ENCODE results near the gene MEF2D. TPM values are rescaled to one million over a fixed set of nuclear protein-coding genes. Genes with fewer than 3 reads are reported as not detected.

The MEF2D gene
- total RNA-seq, result 4.2 and 4.3 TPM in 2 replicates

GRCh38 chr1:156500543-156500792 is at the start of gene MEF2D:
MEF2D (minus strand) TSS chr1:156500775; CDS start chr1:156483292, 17,483 bp downstream.

Other genes starting within 250 kb of the MEF2D start
- 29.2 and 34.9 TPM in 2 replicates for gene SMG5, start 217.9 kb downstream of the MEF2D start, total RNA-seq
- gene TMEM79, start 216.4 kb downstream of the MEF2D start, total RNA-seq, result 1.3 and 2.2 TPM in 2 replicates
- gene GLMP, start 205.1 kb downstream of the MEF2D start, total RNA-seq, result 72.1 and 81.4 TPM in 2 replicates
- 0.28 TPM in 1 of 2 replicates, not detected in the other for gene VHLL, start 201.5 kb downstream of the MEF2D start, total RNA-seq
- gene CCT3, start 162.5 kb downstream of the MEF2D start, total RNA-seq, result 323 and 340 TPM in 2 replicates
- gene TSACC, start 162.2 kb downstream of the MEF2D start, total RNA-seq, result not detected in 2 replicates
- not detected in 2 replicates for gene RHBG, start 131.6 kb downstream of the MEF2D start, total RNA-seq
- gene IQGAP3, start 71.8 kb upstream of the MEF2D start, total RNA-seq, result 2.3 and 2.5 TPM in 2 replicates
- gene TTC24, start 78.9 kb upstream of the MEF2D start, total RNA-seq, result not detected in 2 replicates
- 67.7 and 70.2 TPM in 2 replicates for gene NAXE, start 91.0 kb upstream of the MEF2D start, total RNA-seq
- gene GPATCH4, start 100.7 kb upstream of the MEF2D start, total RNA-seq, result 7.8 and 9.4 TPM in 2 replicates
- not detected in 2 replicates for gene HAPLN2, start 118.6 kb upstream of the MEF2D start, total RNA-seq
- gene BCAN, start 141.3 kb upstream of the MEF2D start, total RNA-seq, result not detected in 2 replicates
- gene NES, start 176.6 kb upstream of the MEF2D start, total RNA-seq, result 6.1 and 6.7 TPM in 2 replicates
- 17.5 and 37.3 TPM in 2 replicates for gene CRABP2, start 204.8 kb upstream of the MEF2D start, total RNA-seq
- 8.1 and 14.3 TPM in 2 replicates for gene METTL25B, start 227.7 kb upstream of the MEF2D start, total RNA-seq
- gene ISG20L2, start 228.0 kb upstream of the MEF2D start, total RNA-seq, result 5.5 and 7.5 TPM in 2 replicates
- gene MRPL24, start 240.3 kb upstream of the MEF2D start, total RNA-seq, result 65.1 and 66.7 TPM in 2 replicates